HG02588 (cell line): Measurements from ENCODE around the gene PCDHB8.
"Not testable (repeated sequence)": the region's sequence is repeated elsewhere in the genome, so short reads cannot be mapped to it uniquely, and the experiment has no call there.

Source experiments
- ATAC-seq: cut with Tn5 transposase; IDR thresholded peaks from one replicate; pipeline ENCODE4 v1.9.1; 2021; ENCODE audit warnings: mild to moderate bottlenecking, moderate library complexity; ENCODE audit not compliant: unreplicated experiment

The PCDHB8 gene

GRCh38 chr5:141177577-141178191 is at the start of gene PCDHB8:
Gene PCDHB8, plus strand, starts transcription at chr5:141177790. Its CDS starts 245 bp downstream, at chr5:141178035.
- not testable (repeated sequence) for ATAC-seq

- ATAC-seq = no peak
Observed at GRCh38 chr5:141135030-141135717, 42.4 kb upstream of the PCDHB8 start, which contains the start of gene PCDHB5. Gene PCDHB5, plus strand, starts transcription at chr5:141135206. Its CDS starts 229 bp downstream, at chr5:141135435.

- no peak for ATAC-seq
Observed at GRCh38 chr5:141135718-141136266, 41.8 kb upstream of the PCDHB8 start.

GRCh38 chr5:141137346-141137745 is 40.2 kb upstream of the PCDHB8 start:
- ATAC-seq = not testable (repeated sequence)

DNA sequence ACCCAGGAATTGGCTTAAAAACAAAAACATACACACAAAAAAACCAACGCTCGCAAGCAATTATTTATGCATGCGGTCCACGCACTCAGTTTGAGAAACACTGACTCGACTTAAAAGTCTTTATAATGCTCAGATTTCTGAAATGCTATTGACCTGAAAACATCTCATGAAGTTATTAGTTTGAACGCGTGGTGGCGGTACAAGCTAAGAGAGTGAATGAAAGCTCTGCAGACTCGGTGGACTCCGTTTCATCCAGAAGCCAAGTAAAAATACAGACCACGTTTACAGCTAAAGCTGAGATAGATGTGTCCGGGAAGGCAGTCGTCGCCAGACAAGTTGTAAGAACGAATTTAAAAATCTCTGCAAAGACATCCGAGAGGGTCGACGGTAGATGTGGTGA is 27.8 kb upstream of the PCDHB8 start, which contains the start of gene PCDHB6:
TSS of gene PCDHB6 (plus strand) at position 246 of the 400 bp plus-strand sequence. CDS start 201 bp downstream, outside the sequence.
- ATAC-seq = no peak

DNA sequence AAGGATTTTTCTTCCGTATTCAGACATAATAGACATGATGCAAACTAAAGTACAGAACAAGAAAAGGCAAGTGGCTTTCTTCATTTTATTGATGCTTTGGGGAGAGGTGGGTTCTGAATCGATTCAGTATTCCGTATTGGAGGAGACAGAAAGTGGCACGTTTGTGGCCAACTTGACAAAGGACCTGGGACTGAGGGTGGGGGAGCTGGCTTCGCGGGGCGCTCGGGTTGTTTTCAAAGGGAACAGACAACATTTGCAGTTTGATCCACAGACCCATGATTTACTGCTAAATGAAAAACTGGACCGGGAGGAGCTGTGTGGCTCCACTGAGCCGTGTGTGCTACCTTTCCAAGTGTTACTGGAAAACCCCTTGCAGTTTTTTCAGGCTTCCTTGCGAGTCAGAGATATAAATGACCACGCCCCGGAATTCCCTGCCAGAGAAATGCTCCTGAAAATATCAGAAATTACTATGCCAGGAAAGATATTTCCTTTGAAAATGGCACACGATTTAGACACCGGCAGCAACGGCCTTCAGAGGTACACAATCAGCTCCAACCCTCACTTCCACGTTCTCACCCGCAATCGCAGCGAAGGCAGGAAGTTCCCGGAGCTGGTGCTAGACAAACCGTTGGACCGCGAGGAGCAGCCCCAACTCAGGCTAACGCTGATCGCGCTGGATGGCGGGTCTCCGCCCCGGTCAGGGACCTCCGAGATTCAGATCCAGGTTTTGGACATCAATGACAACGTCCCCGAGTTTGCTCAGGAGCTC is 27.2 kb upstream of the PCDHB8 start:
- no peak for ATAC-seq

DNA sequence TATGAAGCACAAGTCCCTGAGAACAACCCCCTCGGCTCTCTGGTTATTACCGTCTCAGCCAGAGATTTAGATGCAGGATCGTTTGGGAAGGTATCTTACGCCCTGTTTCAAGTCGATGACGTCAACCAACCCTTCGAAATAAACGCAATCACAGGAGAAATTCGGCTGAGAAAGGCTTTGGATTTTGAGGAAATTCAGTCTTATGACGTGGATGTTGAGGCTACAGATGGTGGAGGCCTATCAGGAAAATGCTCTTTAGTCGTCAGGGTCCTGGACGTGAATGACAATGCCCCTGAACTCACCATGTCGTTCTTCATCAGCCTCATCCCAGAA is 26.6 kb upstream of the PCDHB8 start:
- no peak for ATAC-seq

DNA sequence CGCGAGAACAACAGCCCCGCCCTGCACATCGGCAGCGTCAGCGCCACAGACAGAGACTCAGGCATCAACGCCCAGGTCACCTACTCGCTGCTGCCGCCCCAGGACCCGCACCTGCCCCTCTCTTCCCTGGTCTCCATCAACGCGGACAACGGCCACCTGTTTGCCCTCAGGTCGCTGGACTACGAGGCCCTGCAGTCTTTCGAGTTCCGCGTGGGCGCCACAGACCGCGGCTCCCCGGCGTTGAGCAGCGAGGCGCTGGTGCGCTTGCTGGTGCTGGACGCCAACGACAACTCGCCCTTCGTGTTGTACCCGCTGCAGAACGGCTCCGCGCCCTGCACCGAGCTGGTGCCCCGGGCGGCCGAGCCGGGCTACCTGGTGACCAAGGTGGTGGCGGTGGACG is 26.0 kb upstream of the PCDHB8 start:
- not testable (repeated sequence) for ATAC-seq

DNA sequence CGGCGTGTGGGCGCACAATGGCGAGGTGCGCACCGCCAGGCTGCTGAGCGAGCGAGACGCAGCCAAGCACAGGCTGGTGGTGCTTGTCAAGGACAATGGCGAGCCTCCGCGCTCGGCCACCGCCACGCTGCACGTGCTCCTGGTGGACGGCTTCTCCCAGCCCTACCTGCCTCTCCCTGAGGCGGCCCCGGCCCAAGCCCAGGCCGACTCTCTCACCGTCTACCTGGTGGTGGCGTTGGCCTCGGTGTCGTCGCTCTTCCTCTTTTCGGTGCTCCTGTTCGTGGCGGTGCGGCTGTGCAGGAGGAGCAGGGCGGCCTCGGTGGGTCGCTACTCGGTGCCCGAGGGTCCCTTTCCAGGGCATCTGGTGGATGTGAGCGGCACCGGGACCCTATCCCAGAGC is 25.5 kb upstream of the PCDHB8 start:
- ATAC-seq = not testable (repeated sequence)

GRCh38 chr5:141155540-141156374 is 21.8 kb upstream of the PCDHB8 start:
- no peak for ATAC-seq

DNA sequence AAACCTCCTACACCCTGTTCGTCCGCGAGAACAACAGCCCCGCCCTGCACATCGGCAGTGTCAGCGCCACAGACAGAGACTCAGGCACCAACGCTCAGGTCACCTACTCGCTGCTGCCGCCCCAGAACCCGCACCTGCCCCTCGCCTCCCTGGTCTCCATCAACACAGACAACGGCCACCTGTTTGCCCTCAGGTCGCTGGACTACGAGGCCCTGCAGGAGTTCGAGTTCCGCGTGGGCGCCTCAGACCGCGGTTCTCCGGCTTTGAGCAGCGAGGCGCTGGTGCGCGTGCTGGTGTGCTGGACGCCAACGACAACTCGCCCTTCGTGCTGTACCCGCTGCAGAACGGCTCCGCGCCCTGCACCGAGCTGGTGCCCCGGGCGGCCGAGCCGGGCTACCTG is 20.2 kb upstream of the PCDHB8 start:
- ATAC-seq = not testable (repeated sequence)

DNA sequence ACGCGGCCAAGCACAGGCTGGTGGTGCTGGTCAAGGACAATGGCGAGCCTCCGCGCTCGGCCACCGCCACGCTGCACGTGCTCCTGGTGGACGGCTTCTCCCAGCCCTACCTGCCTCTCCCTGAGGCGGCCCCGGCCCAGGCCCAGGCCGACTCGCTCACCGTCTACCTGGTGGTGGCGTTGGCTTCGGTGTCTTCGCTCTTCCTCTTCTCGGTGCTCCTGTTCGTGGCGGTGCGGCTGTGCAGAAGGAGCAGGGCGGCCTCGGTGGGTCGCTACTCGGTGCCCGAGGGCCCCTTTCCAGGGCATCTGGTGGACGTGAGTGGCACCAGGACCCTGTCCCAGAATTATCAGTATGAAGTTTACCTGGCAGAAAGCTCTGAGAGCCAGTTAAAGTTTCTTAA is 19.7 kb upstream of the PCDHB8 start:
- not testable (repeated sequence) for ATAC-seq

GRCh38 chr5:141172381-141173204 is 5.0 kb upstream of the PCDHB8 start, which contains the start of gene PCDHB7:
Gene PCDHB7, plus strand, starts transcription at chr5:141172644. Its CDS starts 192 bp downstream, at chr5:141172836.
- no peak for ATAC-seq

- ATAC-seq = not testable (repeated sequence)
Observed at GRCh38 chr5:141174291-141175104, 3.1 kb upstream of the PCDHB8 start.

DNA sequence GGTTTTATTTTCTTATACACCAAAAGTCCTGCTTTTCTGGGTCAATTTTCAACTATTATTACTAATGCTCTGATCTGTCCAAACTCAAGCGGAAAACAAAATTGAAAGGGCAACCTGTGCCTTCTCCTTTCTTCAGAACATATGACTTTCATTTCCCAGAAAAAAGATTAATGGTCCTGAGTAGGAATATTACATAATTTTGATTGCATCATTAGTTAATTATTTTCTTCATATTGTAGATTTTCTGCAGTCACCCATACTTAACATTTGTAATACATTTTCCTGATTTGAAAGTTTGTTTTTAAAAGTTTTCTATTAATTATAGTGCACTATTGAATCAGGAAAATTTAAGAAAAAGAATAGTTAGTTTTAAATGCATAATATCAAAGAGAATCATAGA is 1.7 kb upstream of the PCDHB8 start:
- no peak for ATAC-seq

- ATAC-seq = not testable (repeated sequence)
Observed at GRCh38 chr5:141179371-141179770, 1.8 kb downstream of the PCDHB8 start.

GRCh38 chr5:141179876-141180275 is 2.3 kb downstream of the PCDHB8 start:
- not testable (repeated sequence) for ATAC-seq

GRCh38 chr5:141180313-141180712 is 2.7 kb downstream of the PCDHB8 start:
- ATAC-seq = no peak

- no peak for ATAC-seq
Observed at GRCh38 chr5:141182248-141182647, 4.7 kb downstream of the PCDHB8 start, which contains the start of gene PCDHB16. Gene PCDHB16, plus strand, starts transcription at chr5:141182387. Its CDS starts 173 bp downstream, at chr5:141182560.
